ENCODE data around the gene SLC6A9. TPM values are rescaled to one million over a fixed set of nuclear protein-coding genes. Genes with fewer than 3 reads are reported as not detected.

The SLC6A9 gene
- 10 to 100 TPM; 10.2 to 11.1 TPM for total RNA-seq

GRCh38 chr1:44031252-44032169 lies at the start of gene SLC6A9:
Gene SLC6A9, minus strand, starts transcription at chr1:44031462. Its CDS starts 7,185 bp downstream, at chr1:44024277.
- no peaks in the 10 kb centered on the region for H3K27me3 Mint-ChIP-seq (ENCODE audit: low read depth)
- DNase-seq = peak; percentile 64
- peaks cover 9% of the 10 kb centered on the region for H3K36me3 Mint-ChIP-seq (ENCODE audit: low read depth)
- H3K9me3 Mint-ChIP-seq = no peaks in the 10 kb centered on the region
- CTCF ChIA-PET = interaction anchor here (0.8 to 2.3 kb wide), 3 partner anchors 17 to 268 kb away, joined by 3 to 12 read pairs (median 7); no protein-coding TSS in a partner anchor
- H3K4me1 Mint-ChIP-seq (ENCODE audit: low read depth) = peaks cover 26% of the 10 kb centered on the region
- peak within 1 kb of the TSS; percentile 80 for H3K27ac Mint-ChIP-seq
- intact Hi-C loops (cut with micrococcal nuclease) = loop anchor here (1.0 to 5.0 kb wide), 3 partner anchors 57 to 641 kb away; partner anchors contain the start of genes ARMH1, ATP6V0B, KDM4A and TMEM53
- H3K4me3 Mint-ChIP-seq = peak within 1 kb of the TSS; percentile 92

GRCh38 chr1:44079566-44079965 lies 48.3 kb upstream of the SLC6A9 start:
- Mint-ChIP-seq H3K9me3 (no peaks in the 10 kb centered on the region), H3K4me1 (ENCODE audit: low read depth) (no peaks in the 10 kb centered on the region), H3K36me3 (ENCODE audit: low read depth) (no peaks in the 10 kb centered on the region), H3K27ac (no peak overlapping the region), H3K4me3 (no peak overlapping the region), H3K27me3 (ENCODE audit: low read depth) (peaks cover 8% of the 10 kb centered on the region)
- CTCF ChIA-PET = no interaction called here
- intact Hi-C loops (cut with micrococcal nuclease) = no loop called here
- no peak for DNase-seq

- no peak overlapping the region for H3K4me3 Mint-ChIP-seq
- peaks cover 5% of the 10 kb centered on the region for H3K27me3 Mint-ChIP-seq (ENCODE audit: low read depth)
- no peak overlapping the region for H3K27ac Mint-ChIP-seq
- H3K9me3 Mint-ChIP-seq = no peaks in the 10 kb centered on the region
- H3K4me1 Mint-ChIP-seq (ENCODE audit: low read depth) = no peaks in the 10 kb centered on the region
- intact Hi-C loops (cut with micrococcal nuclease) = no loop called here
- CTCF ChIA-PET = interaction anchor here (0.6 kb wide), 1 partner anchor 796 kb away, joined by 3 read pairs; no protein-coding TSS in a partner anchor
- DNase-seq = no peak
- no peaks in the 10 kb centered on the region for H3K36me3 Mint-ChIP-seq (ENCODE audit: low read depth)
Observed at GRCh38 chr1:44078104-44078503, 46.8 kb upstream of the SLC6A9 start.

GRCh38 chr1:44077421-44077820 lies 46.2 kb upstream of the SLC6A9 start:
- no peaks in the 10 kb centered on the region for H3K9me3 Mint-ChIP-seq
- H3K4me1 Mint-ChIP-seq (ENCODE audit: low read depth) = no peaks in the 10 kb centered on the region
- no peak overlapping the region for H3K4me3 Mint-ChIP-seq
- no peak for DNase-seq
- H3K27me3 Mint-ChIP-seq (ENCODE audit: low read depth) = peaks cover 5% of the 10 kb centered on the region
- H3K36me3 Mint-ChIP-seq (ENCODE audit: low read depth) = no peaks in the 10 kb centered on the region
- intact Hi-C loops (cut with micrococcal nuclease) = no loop called here
- CTCF ChIA-PET = no interaction called here
- H3K27ac Mint-ChIP-seq = no peak overlapping the region

- Mint-ChIP-seq H3K4me1 (ENCODE audit: low read depth) (peaks cover 2% of the 10 kb centered on the region), H3K4me3 (no peak overlapping the region), H3K27me3 (ENCODE audit: low read depth) (peaks cover 4% of the 10 kb centered on the region), H3K27ac (no peak overlapping the region), H3K9me3 (no peaks in the 10 kb centered on the region), H3K36me3 (ENCODE audit: low read depth) (no peaks in the 10 kb centered on the region)
- intact Hi-C loops (cut with micrococcal nuclease) = no loop called here
- CTCF ChIA-PET = no interaction called here
- no peak for DNase-seq
Observed at GRCh38 chr1:44076066-44076465, 44.8 kb upstream of the SLC6A9 start.

- Mint-ChIP-seq H3K27ac (no peak overlapping the region), H3K4me1 (ENCODE audit: low read depth) (peaks cover 2% of the 10 kb centered on the region), H3K27me3 (ENCODE audit: low read depth) (peaks cover 9% of the 10 kb centered on the region), H3K36me3 (ENCODE audit: low read depth) (no peaks in the 10 kb centered on the region), H3K9me3 (no peaks in the 10 kb centered on the region), H3K4me3 (no peak overlapping the region)
- intact Hi-C loops (cut with micrococcal nuclease) = no loop called here
- CTCF ChIA-PET = no interaction called here
- DNase-seq = no peak
Observed at GRCh38 chr1:44074415-44074814, 43.2 kb upstream of the SLC6A9 start.

- peaks cover 2% of the 10 kb centered on the region for H3K4me1 Mint-ChIP-seq (ENCODE audit: low read depth)
- no peak for DNase-seq
- H3K27ac Mint-ChIP-seq = no peak overlapping the region
- H3K36me3 Mint-ChIP-seq (ENCODE audit: low read depth) = no peaks in the 10 kb centered on the region
- intact Hi-C loops (cut with micrococcal nuclease) = no loop called here
- no peak overlapping the region for H3K4me3 Mint-ChIP-seq
- H3K27me3 Mint-ChIP-seq (ENCODE audit: low read depth) = peaks cover 11% of the 10 kb centered on the region
- H3K9me3 Mint-ChIP-seq = no peaks in the 10 kb centered on the region
- CTCF ChIA-PET = no interaction called here
Observed at GRCh38 chr1:44073528-44073927, 42.3 kb upstream of the SLC6A9 start.

GRCh38 chr1:44072821-44073220 lies 41.6 kb upstream of the SLC6A9 start:
- CTCF ChIA-PET = no interaction called here

GRCh38 chr1:44072204-44072603 lies 40.9 kb upstream of the SLC6A9 start:
- H3K27me3 Mint-ChIP-seq (ENCODE audit: low read depth) = peaks cover 15% of the 10 kb centered on the region
- intact Hi-C loops (cut with micrococcal nuclease) = no loop called here
- H3K27ac Mint-ChIP-seq = no peak overlapping the region
- no peak for DNase-seq
- CTCF ChIA-PET = interaction anchor here (0.7 kb wide), 1 partner anchor 93 kb away, joined by 3 read pairs; no protein-coding TSS in a partner anchor
- H3K36me3 Mint-ChIP-seq (ENCODE audit: low read depth) = no peaks in the 10 kb centered on the region
- no peaks in the 10 kb centered on the region for H3K9me3 Mint-ChIP-seq
- peaks cover 2% of the 10 kb centered on the region for H3K4me1 Mint-ChIP-seq (ENCODE audit: low read depth)
- H3K4me3 Mint-ChIP-seq = no peak overlapping the region

More at GRCh38 chr1:44072821-44073220, 41.6 kb upstream of the SLC6A9 start:
- Mint-ChIP-seq H3K9me3 (no peaks in the 10 kb centered on the region), H3K27ac (no peak overlapping the region), H3K36me3 (ENCODE audit: low read depth) (no peaks in the 10 kb centered on the region), H3K4me3 (no peak overlapping the region), H3K4me1 (ENCODE audit: low read depth) (peaks cover 2% of the 10 kb centered on the region), H3K27me3 (ENCODE audit: low read depth) (peaks cover 11% of the 10 kb centered on the region)
- intact Hi-C loops (cut with micrococcal nuclease) = no loop called here
- no peak for DNase-seq

- H3K4me3 Mint-ChIP-seq = no peak overlapping the region
- DNase-seq = no peak
- H3K36me3 Mint-ChIP-seq (ENCODE audit: low read depth) = no peaks in the 10 kb centered on the region
- H3K4me1 Mint-ChIP-seq (ENCODE audit: low read depth) = peaks cover 2% of the 10 kb centered on the region
- intact Hi-C loops (cut with micrococcal nuclease) = no loop called here
- peaks cover 15% of the 10 kb centered on the region for H3K27me3 Mint-ChIP-seq (ENCODE audit: low read depth)
- CTCF ChIA-PET = interaction anchor here (0.6 to 1.4 kb wide), 3 partner anchors 46 to 137 kb away, joined by 3 to 4 read pairs (median 3); no protein-coding TSS in a partner anchor
- H3K9me3 Mint-ChIP-seq = no peaks in the 10 kb centered on the region
- H3K27ac Mint-ChIP-seq = no peak overlapping the region
Observed at GRCh38 chr1:44071461-44071860, 40.2 kb upstream of the SLC6A9 start.

- Mint-ChIP-seq H3K4me1 (ENCODE audit: low read depth) (peaks cover 2% of the 10 kb centered on the region), H3K4me3 (no peak overlapping the region), H3K27me3 (ENCODE audit: low read depth) (peaks cover 15% of the 10 kb centered on the region), H3K36me3 (ENCODE audit: low read depth) (no peaks in the 10 kb centered on the region), H3K9me3 (no peaks in the 10 kb centered on the region), H3K27ac (no peak overlapping the region)
- intact Hi-C loops (cut with micrococcal nuclease) = no loop called here
- DNase-seq = no peak
- CTCF ChIA-PET = interaction anchor here (1.5 to 1.7 kb wide), 2 partner anchors 20 to 63 kb away, joined by 4 to 6 read pairs; no protein-coding TSS in a partner anchor
Observed at GRCh38 chr1:44068442-44068921, 37.2 kb upstream of the SLC6A9 start.

GRCh38 chr1:44067266-44068250 lies 36.3 kb upstream of the SLC6A9 start:
- intact Hi-C loops (cut with micrococcal nuclease) = no loop called here
- H3K36me3 Mint-ChIP-seq (ENCODE audit: low read depth) = no peaks in the 10 kb centered on the region
- no peak for DNase-seq
- H3K27me3 Mint-ChIP-seq (ENCODE audit: low read depth) = peaks cover 15% of the 10 kb centered on the region
- no peaks in the 10 kb centered on the region for H3K9me3 Mint-ChIP-seq
- CTCF ChIA-PET = interaction anchor here (0.6 to 1.7 kb wide), 2 partner anchors 19 to 20 kb away, joined by 3 to 6 read pairs; no protein-coding TSS in a partner anchor
- H3K4me3 Mint-ChIP-seq = no peak overlapping the region
- peaks cover 2% of the 10 kb centered on the region for H3K4me1 Mint-ChIP-seq (ENCODE audit: low read depth)
- H3K27ac Mint-ChIP-seq = no peak overlapping the region
